Measurements from ENCODE around the gene RNF166.

RNF166 gene

DNA sequence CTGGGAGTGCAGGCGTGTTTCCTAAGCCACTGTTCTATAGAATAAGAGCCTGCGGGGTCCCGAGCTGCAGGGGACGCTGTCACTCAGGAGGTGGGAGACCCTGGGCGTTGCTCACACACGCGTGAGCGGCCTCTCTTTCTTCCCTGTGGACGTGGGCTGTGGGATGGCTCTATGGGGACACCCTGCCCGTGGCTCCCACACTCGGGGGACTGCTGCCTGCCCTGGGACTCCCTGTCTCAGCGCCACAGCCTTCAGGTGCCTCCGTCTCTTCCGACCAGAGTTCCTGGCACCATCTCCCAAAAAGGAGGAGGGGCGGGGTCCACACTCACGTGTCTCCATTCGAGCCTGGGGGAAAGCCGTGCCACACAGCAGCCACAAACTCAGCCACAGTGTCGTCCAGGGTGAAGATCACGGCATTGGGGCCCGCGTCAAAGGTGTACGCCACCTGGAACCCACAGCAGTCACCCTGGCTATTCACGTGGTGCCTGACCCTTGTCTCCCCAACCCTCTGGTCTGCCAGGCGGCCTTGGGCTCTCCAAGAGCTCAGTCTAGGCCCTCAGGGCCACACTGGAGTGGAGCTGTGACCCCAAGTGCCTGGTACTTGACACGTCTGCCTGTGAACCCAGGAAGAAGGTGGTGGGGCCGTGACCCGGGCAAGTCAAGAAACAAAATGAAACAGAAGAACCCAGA lies 51.7 kb downstream of the RNF166 start:
- no peak for TF ChIP-seq REST (IDR thresholded peaks at IDR 0.05; ENCODE audit: insufficient read depth in 1 of 2, low read depth in 2 of 2, low read length in 2 of 2)
- TF ChIP-seq FOXP2 (optimal IDR thresholded peaks at IDR 0.05; ENCODE audit: borderline replicate concordance, extremely low read depth, extremely low read length, insufficient read depth), result no peak
- TF ChIP-seq TAF1 (IDR thresholded peaks at IDR 0.05; ENCODE audit: borderline replicate concordance, insufficient read depth, low read length), result no peak

GRCh38 chr16:88653596-88654362 lies 52.4 kb downstream of the RNF166 start:
- no peak for TF ChIP-seq TAF1 (IDR thresholded peaks at IDR 0.05; ENCODE audit: borderline replicate concordance, insufficient read depth, low read length)

- no peak for TF ChIP-seq FOXP2 (optimal IDR thresholded peaks at IDR 0.05; ENCODE audit: borderline replicate concordance, extremely low read depth, extremely low read length, insufficient read depth)
- no peak for TF ChIP-seq POLR2AphosphoS5 (IDR thresholded peaks at IDR 0.05; ENCODE audit: low read depth, low read length)
- TF ChIP-seq REST (IDR thresholded peaks at IDR 0.05; ENCODE audit: insufficient read depth in 1 of 2, low read depth in 2 of 2, low read length in 2 of 2), result no peak
These were observed 53.1 kb downstream of the RNF166 start for GRCh38 chr16:88653101-88653500.

GRCh38 chr16:88652762-88653063 lies 53.5 kb downstream of the RNF166 start:
- TF ChIP-seq POLR2AphosphoS5 (IDR thresholded peaks at IDR 0.05; ENCODE audit: low read depth, low read length) (no peak), REST (IDR thresholded peaks at IDR 0.05; ENCODE audit: insufficient read depth in 1 of 2, low read depth in 2 of 2, low read length in 2 of 2) (no peak), FOXP2 (optimal IDR thresholded peaks at IDR 0.05; ENCODE audit: borderline replicate concordance, extremely low read depth, extremely low read length, insufficient read depth) (no peak), TAF1 (IDR thresholded peaks at IDR 0.05; ENCODE audit: borderline replicate concordance, insufficient read depth, low read length) (no peak), SIN3A (IDR thresholded peaks at IDR 0.05; ENCODE audit: borderline replicate concordance, insufficient read depth, low read length) (no peak)

DNA sequence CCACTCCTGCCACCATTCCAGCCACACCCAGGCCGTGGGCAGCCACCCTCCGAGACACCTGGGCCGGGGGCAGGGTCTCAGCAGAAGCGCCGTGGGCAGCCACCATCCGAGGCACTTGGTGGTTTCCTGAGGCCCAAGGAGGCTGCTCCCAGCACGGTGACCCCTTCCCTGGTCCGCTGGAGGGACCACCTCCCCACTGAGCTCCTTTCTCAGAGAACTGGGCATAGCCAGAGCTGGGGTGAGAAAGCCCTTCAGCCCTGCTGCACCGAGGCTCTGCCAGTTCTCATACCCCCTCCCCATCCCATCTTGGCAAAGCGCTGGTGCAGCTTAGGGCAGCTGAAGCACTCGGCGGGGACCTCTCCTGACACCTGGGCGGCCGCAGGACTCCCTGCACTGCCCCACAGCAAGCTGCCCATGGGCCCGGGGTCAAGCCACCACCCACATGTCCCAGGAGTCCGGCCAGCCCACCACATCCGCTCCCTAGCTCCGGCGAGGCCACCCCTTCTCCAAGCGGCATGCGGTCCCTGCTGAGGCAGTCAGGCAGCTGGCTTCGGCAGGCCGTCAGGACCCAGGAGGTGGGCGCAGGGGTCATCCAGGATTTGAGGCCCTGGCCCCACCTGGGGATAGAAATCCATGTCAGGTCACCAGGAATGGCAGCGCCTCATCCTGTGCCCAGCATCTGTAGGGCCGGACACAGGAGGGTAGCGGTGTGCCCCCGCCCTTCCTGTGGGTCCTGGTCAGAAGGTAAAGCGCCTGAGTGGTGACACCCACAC lies 54.0 kb downstream of the RNF166 start:
- TF ChIP-seq REST (IDR thresholded peaks at IDR 0.05; ENCODE audit: insufficient read depth in 1 of 2, low read depth in 2 of 2, low read length in 2 of 2) (no peak), POLR2AphosphoS5 (IDR thresholded peaks at IDR 0.05; ENCODE audit: low read depth, low read length) (no peak), SIN3A (IDR thresholded peaks at IDR 0.05; ENCODE audit: borderline replicate concordance, insufficient read depth, low read length) (no peak), FOXP2 (optimal IDR thresholded peaks at IDR 0.05; ENCODE audit: borderline replicate concordance, extremely low read depth, extremely low read length, insufficient read depth) (no peak), TAF1 (IDR thresholded peaks at IDR 0.05; ENCODE audit: borderline replicate concordance, insufficient read depth, low read length) (no peak)

All from PFSK-1 (cell line).